Stimulated activated CD8-positive, alpha-beta memory T cell treated with anti-CD3 and anti-CD28 coated beads, Interleukin-15, amount 100 ng/mL, for 4 hours (primary cell): Measurements from ENCODE around the gene MIPEP.

Experiments used
- DNase-seq, 2 donors: peaks; one replicate each; pipeline ENCODE4 v3.0.0-alpha.2; 2020; ENCODE audit warnings: low read depth in 2 of 2

The MIPEP gene

GRCh38 chr13:23715092-23715761 is 174.0 kb downstream of the MIPEP start:
- DNase-seq: no peak

GRCh38 chr13:23714672-23715071 is 174.5 kb downstream of the MIPEP start:
- DNase-seq: no peak

DNA sequence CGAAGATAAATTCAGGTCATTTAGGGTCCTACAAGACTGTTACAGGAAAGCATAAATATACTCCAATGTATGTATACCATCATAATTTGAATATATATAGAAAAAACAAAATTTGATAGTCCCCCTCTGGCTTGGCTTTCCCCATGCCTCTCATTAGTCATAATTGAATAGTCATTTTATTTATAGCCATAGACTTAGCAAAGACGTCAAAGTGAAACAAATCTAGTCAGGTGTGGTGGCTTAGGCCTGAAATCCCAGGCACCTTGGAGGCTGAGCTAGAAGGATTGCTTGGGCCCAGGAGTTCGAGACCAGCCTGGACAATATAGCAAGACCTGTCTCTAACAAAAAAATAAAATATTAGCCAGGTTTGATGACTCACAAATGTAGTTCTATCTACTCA is 177.8 kb downstream of the MIPEP start:
- DNase-seq: no peak

DNA sequence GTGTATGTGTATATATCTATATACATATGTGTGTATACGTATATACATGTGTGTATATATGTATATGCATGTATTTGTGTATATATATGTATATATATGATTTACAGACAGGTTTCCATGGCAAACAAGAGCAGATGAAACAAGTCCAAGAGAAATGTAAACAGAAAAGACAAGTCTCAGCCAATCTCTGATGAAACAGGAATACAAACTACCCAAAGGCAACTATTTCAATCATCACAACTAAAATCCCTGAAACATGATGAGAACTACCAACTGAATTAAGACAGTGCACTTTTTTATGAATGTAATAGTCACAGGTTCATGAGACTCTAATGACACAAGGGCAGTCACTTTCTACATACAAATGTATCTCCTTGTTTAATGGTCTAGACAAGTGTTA is 178.8 kb downstream of the MIPEP start:
- no peak for DNase-seq

DNA sequence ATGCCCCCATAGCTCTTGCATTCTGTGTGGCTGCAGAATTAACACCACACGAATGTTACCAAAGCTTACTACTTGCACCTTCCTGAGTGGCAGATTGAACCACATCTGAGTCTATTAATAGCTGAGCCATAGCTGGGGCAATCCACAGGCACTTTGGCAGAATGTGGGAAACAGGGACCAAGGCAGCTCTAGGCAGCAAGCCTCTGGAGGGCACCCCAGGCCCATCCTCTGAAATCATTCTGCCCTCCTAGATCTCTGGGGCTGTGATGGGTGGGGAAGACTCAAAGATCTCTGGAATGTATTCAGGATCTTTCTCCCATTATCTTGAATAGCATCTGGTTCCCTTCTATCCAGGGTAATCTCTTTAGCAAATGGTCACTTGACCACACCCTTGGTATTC is 179.7 kb downstream of the MIPEP start:
- no peak for DNase-seq

GRCh38 chr13:23707674-23708073 is 181.5 kb downstream of the MIPEP start:
- no peak for DNase-seq

DNA sequence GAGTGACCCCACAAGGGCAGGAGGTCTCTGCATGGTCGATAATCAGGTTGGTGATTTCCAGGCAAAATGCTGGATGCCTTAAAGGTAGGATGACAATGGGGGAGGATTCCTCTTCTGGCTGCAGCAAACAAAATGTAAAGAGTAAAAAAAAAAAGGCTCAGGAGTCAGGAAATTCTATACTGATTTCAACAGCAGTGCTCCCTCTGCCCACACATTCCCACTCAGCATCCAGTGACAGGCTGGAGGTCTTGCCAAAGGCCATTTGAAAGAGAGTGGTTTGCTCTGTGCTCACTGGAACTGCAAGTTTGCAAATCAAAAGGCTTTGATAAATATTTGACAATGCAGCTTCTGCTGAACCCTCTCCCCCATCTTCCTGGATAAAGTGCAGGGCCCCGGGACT is 183.6 kb downstream of the MIPEP start:
- no peak for DNase-seq

- DNase-seq: no peak
These were observed 185.8 kb downstream of the MIPEP start for GRCh38 chr13:23703246-23703860.

DNA sequence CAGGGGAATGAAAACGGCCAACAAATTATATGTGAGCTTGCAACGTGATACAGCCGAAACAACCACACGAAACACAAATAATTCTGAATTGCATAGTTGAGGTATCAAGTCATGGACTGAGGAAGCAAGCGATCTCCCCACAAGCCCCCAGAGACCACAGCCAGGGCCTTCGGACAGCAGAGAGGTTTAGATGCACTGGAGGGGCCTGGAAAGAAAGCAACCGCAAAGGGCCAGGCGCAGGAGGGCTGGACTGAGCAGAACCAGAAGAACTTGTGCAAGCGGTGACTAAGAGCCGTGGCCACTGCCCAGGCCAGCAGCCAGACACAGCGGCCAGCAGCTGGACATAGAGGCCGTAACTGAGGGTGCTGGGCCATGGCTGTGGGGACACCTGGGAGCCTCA is 187.6 kb downstream of the MIPEP start:
- no peak for DNase-seq

GRCh38 chr13:23701186-23701585 is 188.0 kb downstream of the MIPEP start:
- DNase-seq: no peak

DNA sequence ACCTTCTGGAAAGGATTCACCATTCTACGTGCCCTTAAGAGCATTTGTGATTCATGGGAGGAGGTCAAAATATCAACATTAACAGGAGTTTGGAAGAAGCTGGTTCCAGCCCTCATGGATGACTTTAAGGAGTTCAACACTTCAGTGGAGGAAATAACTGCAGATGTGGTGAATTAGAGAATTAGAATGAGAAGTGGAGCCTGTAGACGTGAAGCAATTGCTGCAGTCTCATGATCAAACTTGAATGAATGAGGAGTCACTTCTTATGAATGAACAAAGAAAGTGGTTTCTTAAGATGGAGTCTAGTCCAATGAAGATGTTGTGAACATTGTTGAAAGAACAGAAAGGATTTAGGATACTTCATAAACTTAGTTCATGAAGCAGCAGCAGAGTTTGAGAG is 189.9 kb downstream of the MIPEP start:
- DNase-seq: no peak

GRCh38 chr13:23697772-23698313 is 191.4 kb downstream of the MIPEP start:
- no peak for DNase-seq

- no peak for DNase-seq
These were observed 192.6 kb downstream of the MIPEP start for GRCh38 chr13:23696610-23697009.

DNA sequence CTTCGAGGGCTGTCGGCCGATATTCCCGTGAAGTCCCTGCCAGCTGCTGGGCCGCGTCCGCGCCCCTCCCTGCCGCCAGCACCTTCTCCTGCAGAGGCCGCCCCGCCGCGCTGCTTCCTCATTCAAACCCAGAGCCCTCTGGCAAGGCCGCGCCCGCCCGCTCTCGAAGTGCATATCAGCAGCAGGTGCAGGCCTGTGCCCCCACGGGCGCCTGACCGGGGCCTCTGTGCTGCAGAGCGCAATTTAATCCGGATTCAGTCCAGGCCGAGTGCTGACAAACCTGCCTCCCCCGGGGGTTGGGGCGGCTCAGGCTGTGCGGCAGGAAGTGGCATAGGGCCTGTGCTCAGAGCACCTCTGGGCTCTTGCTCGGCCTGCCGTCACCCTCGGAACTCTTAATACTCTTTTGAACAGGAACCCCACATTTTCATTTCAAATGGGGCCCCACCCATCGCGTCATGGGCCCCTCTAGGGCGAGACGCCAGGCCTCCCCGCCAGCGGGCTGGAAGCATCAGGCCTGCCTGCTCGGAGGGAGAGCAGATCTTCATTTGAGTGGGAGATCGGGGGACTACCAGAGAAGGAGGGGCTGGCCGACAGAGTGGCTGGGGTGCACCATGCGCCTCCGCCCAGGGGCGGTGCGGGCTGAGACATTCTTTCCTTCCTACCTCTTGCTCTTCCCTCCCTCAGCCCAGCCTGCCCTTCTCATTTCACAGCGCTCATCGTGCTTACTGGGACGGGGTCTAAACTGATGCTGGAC is 193.3 kb downstream of the MIPEP start:
- peak; percentile 17 to 30 for DNase-seq

- no peak for DNase-seq
These were observed 194.0 kb downstream of the MIPEP start for GRCh38 chr13:23695196-23695595.

DNA sequence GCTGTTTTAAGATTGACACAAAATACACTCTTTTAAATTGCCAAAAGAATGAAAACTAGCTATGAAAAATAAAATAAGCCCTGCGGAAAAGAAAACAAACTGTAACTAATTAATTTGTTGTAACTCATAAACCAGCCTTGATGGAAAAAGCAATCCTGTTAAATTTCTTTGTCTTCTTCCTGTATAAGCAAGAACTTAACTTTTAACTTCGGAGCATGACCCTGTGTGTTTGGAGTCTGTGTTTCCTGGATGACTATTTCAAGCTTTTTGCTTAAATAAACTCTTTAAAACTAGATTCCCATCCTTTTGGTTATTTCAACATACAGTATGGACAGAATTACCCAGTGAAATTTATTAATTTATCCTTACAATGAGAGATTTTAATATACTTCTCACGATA is 196.4 kb downstream of the MIPEP start:
- DNase-seq: no peak

DNA sequence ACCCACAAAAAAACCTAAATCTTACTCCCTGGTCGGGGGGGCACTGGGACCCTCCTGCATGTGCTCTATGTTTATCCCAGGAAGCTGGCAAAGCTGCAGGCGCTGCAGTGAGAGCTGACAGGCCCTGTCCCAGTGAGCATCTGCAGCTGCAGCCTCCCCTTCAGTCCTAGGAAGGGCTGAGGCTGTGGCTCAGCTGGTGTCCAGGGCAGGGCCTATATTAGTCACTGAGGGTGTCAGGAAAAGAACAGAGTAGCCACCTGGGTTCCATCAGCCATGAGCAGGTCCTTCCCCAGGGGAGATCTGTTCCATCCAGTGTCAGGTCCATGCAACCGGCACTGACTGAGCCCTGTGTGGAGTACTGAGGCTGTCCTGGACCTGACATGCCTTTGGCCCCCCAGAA is 198.5 kb downstream of the MIPEP start:
- DNase-seq: no peak

- DNase-seq: no peak
These were observed 200.9 kb downstream of the MIPEP start for GRCh38 chr13:23688336-23688735.

- no peak for DNase-seq
These were observed 201.6 kb downstream of the MIPEP start for GRCh38 chr13:23687614-23688013.

DNA sequence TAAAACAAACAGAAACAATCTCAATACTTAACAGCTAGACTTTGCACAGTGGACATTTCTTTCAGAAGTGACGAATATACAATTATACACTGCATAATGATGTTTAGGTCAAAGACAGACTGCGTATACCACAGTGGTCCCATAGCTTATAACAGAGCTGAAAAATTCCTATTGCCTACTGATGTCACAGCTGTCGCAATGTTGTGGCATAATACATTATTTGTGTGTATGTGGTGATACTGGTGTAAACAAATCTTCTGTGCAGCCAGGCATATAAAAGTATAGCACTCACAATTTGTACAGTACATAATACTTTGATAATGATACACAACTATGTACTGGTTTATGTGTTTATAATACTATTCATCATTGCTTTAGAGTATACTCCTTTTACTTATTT is 202.3 kb downstream of the MIPEP start:
- DNase-seq: no peak

DNA sequence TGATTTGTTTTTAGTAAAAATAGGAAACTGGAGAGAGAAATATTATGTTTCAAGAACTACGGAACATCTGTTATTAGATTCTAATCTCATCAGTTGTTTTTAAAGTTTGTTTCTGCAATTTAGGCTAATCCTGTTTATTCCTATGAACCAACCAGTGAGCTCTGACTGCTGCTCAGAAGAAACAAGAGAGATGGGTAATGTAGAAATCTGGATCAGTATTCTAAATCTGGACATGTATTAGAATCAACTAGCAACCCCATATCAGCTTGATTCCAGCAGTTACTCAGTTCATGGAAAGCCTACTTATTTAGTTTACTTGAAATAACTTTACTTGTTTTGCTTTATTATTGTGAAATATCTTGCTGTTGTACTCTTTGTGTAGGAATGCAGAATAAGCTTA is 203.8 kb downstream of the MIPEP start:
- no peak for DNase-seq

DNA sequence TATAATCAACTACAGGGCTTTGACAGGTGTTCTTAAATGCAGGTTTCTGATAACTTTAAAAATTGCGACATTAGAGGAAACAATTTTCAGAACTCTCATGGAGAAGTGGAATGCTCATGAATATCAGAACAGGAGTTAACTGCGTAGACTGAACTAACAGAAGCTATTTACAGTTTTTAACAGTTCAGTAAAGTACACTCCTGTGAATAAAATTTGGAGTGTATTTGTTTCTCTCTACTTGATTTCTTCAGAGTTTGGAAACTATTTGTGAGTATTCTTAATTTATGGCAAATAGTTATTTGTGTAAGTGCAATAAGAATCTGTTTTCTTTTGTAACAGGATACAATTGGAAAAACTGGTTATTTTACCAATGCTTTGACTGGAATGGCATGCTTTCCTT is 204.6 kb downstream of the MIPEP start:
- no peak for DNase-seq

GRCh38 chr13:23683084-23683483 is 206.1 kb downstream of the MIPEP start:
- no peak for DNase-seq
